Astrocyte of the cerebellum (primary cell): ENCODE results near the gene CTTNBP2NL.
"Not testable (repeated sequence)": the region's sequence is repeated elsewhere in the genome, so short reads cannot be mapped to it uniquely, and the experiment has no call there.

Source experiments
- DNase-seq: peaks from one replicate; pipeline ENCODE4 v3.0.0-alpha.2; 2011; ENCODE audit warnings: low read depth
- H3K4me3 ChIP-seq: 2 replicates; pipeline ENCODE4 v1.5.1; 2011; ENCODE audit warnings: mild to moderate bottlenecking, low read depth, low read length, moderate library complexity
- in situ Hi-C: cut with HindIII; loops from 2 replicates; pipeline ENCODE4 v1.10.0; 2017; ENCODE audit warnings: low sequenced_read_pairs
- TF ChIP-seq, protein P1 (sequence below): IDR thresholded peaks from 2 replicates; pipeline ENCODE4 v1.5.1; 2012; ENCODE audit warnings: low read length, low read depth, moderate library complexity, mild to moderate bottlenecking; ENCODE audit errors: missing control alignments

CTTNBP2NL gene

DNA sequence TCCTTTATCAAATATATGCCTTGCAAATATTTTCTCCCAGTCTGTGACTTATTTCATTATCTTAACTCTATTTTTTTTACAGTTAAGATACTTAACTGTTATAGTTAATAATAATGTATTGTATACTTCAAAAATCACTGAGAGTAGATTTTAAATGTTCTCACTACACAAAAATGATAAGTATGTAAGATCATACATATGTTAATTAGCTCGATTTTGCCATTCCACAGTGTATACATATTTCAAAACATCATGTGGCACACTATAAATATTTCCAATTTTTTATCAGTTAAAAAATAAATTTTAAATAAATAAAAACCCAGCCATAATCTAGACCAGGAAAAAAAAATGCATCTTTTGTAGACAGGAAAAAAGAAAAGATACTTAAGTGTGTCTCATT is 27.2 kb downstream of the CTTNBP2NL start:
- no peak overlapping the region for H3K4me3 ChIP-seq
- in situ Hi-C loops: no loop called here
- no peak for DNase-seq
- TF ChIP-seq, protein P1, sequence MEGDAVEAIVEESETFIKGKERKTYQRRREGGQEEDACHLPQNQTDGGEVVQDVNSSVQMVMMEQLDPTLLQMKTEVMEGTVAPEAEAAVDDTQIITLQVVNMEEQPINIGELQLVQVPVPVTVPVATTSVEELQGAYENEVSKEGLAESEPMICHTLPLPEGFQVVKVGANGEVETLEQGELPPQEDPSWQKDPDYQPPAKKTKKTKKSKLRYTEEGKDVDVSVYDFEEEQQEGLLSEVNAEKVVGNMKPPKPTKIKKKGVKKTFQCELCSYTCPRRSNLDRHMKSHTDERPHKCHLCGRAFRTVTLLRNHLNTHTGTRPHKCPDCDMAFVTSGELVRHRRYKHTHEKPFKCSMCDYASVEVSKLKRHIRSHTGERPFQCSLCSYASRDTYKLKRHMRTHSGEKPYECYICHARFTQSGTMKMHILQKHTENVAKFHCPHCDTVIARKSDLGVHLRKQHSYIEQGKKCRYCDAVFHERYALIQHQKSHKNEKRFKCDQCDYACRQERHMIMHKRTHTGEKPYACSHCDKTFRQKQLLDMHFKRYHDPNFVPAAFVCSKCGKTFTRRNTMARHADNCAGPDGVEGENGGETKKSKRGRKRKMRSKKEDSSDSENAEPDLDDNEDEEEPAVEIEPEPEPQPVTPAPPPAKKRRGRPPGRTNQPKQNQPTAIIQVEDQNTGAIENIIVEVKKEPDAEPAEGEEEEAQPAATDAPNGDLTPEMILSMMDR: no peak

DNA sequence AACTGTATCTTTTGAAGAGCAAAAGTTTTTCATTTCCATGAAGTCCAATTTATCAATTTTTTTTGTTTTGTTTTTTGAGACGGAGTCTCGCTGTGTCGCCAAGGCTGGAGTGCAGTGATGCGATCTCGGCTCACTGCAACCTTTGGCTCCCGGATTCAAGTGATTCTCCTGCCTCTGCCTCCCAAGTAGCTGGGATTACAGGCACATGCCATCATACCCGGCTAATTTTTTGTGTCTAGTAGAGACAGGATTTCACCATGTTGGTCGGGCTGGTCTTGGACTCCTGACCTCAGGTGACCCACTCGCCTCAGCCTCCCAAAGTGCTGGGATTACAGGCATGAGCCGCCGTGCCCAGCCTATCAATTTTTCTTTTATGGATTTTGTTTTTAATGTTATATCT is 27.7 kb downstream of the CTTNBP2NL start:
- in situ Hi-C loops, H3K4me3 ChIP-seq, DNase-seq: not testable (repeated sequence)

DNA sequence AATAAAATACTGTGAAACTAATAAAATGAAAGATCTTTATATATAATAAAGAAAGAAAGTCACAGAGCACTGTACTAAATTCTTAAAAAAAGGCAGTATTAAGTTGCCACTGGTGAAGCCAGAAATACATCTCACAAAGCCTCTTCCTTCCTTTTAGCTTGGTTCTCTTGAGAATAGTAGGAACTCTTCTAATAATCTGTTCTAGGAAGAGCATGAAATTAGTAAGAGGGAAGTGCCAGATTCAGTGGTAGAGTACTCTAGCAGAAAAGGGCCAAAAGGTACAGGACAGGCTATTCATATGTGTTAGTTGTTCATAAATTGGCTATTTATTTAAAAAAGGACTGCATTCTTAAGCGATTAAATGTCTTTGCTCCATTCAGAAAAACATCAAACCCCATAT is 33.7 kb downstream of the CTTNBP2NL start:
- DNase-seq: no peak
- in situ Hi-C loops: no loop called here
- no peak overlapping the region for H3K4me3 ChIP-seq
- TF ChIP-seq, protein P1: no peak

DNA sequence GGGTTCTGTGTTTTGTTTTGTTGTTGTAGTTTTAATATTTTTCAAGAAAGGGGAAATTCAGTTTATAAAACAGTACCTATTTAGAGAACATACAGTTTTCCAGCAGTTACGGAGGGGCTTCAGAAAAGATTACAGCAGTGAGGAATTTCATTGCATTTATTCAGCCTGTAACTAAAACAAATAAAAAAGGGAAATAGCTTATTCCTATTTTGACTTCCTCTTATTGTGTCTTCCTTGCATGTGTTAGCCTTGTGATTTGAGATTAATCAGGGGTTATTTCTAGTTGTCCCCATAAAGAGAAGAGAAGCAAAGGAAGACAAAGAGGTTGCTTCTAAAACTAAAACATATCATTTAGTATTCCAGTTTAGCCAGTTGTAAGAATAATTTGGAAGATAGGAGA is 35.0 kb downstream of the CTTNBP2NL start:
- in situ Hi-C loops: no loop called here
- TF ChIP-seq, protein P1: no peak
- DNase-seq: no peak
- H3K4me3 ChIP-seq: no peak overlapping the region

DNA sequence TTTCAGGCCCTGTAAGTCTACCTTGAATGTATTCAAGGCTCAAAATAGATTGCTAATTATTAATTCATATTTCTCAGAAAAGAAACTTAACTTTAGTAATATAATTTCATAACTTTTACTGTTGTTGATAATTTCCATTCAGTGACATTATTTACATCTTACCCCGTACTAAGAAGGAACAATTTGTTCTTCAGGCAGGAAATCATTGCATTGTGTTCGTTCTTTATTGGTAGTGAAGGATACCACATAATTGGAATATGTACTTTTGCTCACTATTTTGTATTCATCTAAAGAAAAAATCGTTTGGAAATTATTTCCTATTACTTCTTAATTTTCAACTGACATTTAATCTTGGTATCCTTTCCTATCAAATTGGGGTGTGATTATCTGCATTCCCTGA is 39.4 kb downstream of the CTTNBP2NL start:
- TF ChIP-seq, protein P1: no peak
- no peak for DNase-seq
- in situ Hi-C loops: no loop called here
- H3K4me3 ChIP-seq: no peak overlapping the region

DNA sequence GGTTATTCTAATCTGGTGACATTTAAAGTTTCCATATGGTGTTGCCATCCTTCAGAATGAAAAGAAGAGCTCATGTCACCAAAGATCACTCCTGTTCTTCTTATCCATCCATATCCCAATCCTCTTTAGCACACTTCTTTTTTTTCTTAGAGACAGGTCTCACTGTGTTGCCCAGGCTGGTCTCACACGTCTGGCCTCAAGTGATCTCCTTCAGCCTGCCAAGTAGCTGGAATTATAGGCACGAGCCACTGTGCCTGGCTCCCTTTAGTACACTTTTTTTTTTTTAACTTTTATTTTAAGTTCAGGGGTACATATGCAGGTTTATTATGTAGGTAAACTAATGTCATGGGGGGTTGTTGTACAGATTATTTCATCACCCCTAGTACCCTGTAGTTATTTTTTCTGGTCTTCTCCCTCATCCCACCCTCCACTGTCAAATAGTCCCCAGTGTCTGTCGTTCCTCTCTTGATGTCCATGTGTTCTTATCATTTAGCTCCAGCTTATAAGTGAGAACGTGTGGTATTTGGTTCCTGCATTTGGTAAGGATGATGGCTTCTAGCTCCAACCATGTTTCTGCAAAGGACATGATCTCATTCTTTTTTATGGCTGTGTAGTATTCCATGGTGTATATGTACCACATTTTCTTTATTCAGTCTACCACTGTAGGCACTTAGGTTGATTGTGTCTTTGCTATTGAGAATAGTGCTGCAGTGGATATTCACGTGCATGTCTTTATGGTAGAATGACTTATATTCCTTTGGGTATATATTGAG is 40.6 kb downstream of the CTTNBP2NL start:
- TF ChIP-seq, protein P1: no peak
- H3K4me3 ChIP-seq: no peak overlapping the region
- DNase-seq: no peak
- in situ Hi-C loops: no loop called here

DNA sequence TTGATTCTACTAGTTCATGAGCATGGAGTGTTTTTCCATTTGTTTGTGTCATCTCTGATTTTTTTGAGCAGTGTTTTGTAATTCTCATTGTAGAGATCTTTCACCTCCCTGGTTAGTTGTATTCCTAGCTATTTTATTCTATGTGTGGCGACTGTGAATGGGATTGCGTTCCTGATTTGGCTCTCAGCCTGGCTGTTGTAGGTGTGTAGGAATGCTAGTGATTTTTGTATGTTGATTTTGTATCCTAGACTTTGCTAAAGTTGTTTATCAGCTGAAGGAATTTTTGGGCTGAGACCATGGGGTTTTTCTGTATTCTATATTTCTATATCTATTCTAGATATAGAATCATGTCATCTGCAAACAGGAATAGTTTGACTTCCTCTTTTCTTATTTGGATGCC is 42.1 kb downstream of the CTTNBP2NL start:
- H3K4me3 ChIP-seq, in situ Hi-C loops, DNase-seq: not testable (repeated sequence)

DNA sequence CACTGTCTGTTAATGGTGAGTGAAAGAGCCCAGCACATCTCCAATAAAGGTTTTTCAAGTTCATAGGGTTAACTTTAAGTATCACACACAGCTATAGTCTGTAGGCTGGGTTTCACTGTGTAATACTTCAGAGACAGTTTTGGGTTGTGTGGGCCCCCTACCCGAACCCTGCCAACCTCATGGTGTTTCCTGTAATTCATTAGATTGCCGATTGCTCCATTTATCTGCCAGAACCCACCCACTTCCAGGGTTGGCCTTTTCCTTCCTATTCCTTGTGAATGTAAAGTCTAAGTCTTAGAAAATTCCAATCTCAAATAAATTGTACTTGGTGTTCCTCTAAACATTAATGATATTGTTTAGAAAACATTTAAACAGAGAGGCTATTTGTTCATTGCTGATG is 43.6 kb downstream of the CTTNBP2NL start:
- in situ Hi-C loops: no loop called here
- TF ChIP-seq, protein P1: no peak
- no peak for DNase-seq
- H3K4me3 ChIP-seq: no peak overlapping the region
